ENCODE results near the gene COX7A2. TPM values are rescaled to one million over a fixed set of nuclear protein-coding genes. Genes with fewer than 3 reads are reported as not detected.

Gene COX7A2
- total RNA-seq, 1 donor from 2014 or later: 346 TPM

DNA sequence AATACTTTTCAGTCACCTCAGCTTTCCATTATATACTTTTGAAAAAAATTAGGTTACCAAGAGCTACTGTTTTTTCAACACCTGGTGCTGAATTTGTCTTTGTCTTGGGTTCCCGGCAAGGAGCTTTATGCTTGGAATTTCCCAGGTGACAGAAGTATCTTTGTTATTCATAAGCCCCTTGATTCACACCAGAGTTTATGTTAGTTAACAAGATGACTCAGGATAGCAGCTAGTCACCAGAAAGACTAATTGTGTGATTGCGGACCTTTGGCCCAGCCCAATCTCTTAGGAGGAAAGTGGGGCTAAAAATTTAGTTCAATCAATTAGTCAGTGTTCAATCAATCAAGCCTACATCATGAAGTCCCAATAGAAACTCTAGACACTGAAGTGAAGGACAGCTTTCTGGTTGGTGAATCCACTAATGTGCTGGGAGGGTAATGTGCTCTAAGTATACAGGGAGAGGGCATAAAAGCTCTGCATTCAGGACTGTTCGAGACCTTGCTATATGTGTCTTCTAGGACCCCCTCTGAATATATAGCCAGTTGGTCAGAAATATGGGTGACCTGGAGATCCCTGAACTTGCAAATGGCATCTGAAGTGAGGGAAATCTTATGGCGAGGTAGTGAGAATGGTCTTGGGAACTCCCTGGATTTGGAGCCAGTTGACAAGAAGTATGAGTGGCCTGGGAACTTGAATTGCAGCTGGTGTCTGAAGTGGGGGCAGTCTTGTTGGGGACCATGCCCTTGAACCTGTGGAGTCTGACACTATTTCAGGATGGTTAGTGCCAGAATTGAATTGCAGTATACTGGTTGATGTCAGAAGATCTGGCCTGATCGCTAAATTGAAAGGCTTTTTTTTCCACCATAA lies 24.8 kb upstream of the COX7A2 start:
- Mint-ChIP-seq H3K9me3 (no peaks in the 10 kb centered on the region), H3K4me3 (no peak overlapping the region), H3K36me3 (ENCODE audit: low read depth) (peaks cover 12% of the 10 kb centered on the region), H3K4me1 (peaks cover 5% of the 10 kb centered on the region), H3K27ac (ENCODE audit: unreplicated experiment) (no peak overlapping the region), H3K27me3 (ENCODE audit: low read depth) (no peaks in the 10 kb centered on the region)
- no peak for DNase-seq (ENCODE audit: low read depth, low spot score)
- TF ChIP-seq, protein P1, sequence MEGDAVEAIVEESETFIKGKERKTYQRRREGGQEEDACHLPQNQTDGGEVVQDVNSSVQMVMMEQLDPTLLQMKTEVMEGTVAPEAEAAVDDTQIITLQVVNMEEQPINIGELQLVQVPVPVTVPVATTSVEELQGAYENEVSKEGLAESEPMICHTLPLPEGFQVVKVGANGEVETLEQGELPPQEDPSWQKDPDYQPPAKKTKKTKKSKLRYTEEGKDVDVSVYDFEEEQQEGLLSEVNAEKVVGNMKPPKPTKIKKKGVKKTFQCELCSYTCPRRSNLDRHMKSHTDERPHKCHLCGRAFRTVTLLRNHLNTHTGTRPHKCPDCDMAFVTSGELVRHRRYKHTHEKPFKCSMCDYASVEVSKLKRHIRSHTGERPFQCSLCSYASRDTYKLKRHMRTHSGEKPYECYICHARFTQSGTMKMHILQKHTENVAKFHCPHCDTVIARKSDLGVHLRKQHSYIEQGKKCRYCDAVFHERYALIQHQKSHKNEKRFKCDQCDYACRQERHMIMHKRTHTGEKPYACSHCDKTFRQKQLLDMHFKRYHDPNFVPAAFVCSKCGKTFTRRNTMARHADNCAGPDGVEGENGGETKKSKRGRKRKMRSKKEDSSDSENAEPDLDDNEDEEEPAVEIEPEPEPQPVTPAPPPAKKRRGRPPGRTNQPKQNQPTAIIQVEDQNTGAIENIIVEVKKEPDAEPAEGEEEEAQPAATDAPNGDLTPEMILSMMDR (conservative IDR thresholded peaks at IDR 0.05): no peak

DNA sequence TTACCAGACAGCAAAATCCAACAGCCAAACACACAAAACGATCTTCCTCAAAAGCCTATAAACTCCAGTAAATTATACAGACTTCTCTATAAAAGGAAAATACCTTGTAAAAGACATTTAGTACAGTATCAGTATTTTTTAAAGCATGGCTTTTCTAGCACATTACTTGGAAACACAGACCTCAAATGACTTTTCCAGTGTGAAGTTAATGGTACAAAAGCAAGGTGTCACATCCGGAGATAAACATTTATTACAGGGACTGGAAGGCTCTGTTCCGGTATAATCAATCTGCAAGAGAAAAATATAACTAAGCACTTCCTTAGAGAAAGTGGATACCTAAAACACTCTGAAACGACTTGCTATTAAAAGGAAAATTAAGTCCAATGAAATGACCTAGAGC lies 23.9 kb upstream of the COX7A2 start:
- no peaks in the 10 kb centered on the region for H3K9me3 Mint-ChIP-seq
- H3K36me3 Mint-ChIP-seq (ENCODE audit: low read depth): peaks cover 10% of the 10 kb centered on the region
- H3K27me3 Mint-ChIP-seq (ENCODE audit: low read depth): no peaks in the 10 kb centered on the region
- no peak for DNase-seq (ENCODE audit: low read depth, low spot score)
- H3K27ac Mint-ChIP-seq (ENCODE audit: unreplicated experiment): peak overlapping the region; percentile 14
- no peak overlapping the region for H3K4me3 Mint-ChIP-seq
- TF ChIP-seq, protein P1 (conservative IDR thresholded peaks at IDR 0.05): no peak
- peaks cover 5% of the 10 kb centered on the region for H3K4me1 Mint-ChIP-seq

DNA sequence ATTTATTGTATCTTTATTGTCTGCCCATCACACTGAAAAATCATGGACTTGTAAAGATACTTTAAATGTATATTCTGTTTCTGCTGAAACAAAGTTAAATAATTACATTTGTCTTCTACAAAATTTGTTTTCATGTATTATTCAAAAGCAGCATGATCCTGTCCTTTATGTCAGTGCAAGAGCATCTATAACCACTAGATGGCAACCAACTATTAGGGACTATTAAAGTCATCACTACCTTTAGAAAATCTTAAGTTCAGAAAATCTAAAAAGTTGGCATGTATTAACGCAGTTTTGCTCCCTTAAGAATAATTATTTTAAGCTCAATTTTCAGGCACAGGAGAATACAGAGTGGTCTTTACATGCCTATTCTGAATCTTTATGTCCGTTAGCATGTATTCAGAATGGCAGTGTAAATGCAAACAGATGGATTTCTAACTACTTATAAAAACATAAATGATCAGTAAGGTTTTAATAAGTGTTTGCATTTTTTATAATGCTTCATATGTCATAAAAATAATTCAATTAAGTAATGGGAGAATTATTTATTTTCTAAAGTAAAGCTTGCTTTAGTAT lies 23.2 kb upstream of the COX7A2 start:
- no peak for DNase-seq (ENCODE audit: low read depth, low spot score)
- H3K4me3 Mint-ChIP-seq: no peak overlapping the region
- H3K4me1 Mint-ChIP-seq: peaks cover 5% of the 10 kb centered on the region
- no peaks in the 10 kb centered on the region for H3K27me3 Mint-ChIP-seq (ENCODE audit: low read depth)
- TF ChIP-seq, protein P1 (conservative IDR thresholded peaks at IDR 0.05): peak; percentile 93
- H3K27ac Mint-ChIP-seq (ENCODE audit: unreplicated experiment): no peak overlapping the region
- H3K36me3 Mint-ChIP-seq (ENCODE audit: low read depth): peaks cover 8% of the 10 kb centered on the region
- no peaks in the 10 kb centered on the region for H3K9me3 Mint-ChIP-seq

DNA sequence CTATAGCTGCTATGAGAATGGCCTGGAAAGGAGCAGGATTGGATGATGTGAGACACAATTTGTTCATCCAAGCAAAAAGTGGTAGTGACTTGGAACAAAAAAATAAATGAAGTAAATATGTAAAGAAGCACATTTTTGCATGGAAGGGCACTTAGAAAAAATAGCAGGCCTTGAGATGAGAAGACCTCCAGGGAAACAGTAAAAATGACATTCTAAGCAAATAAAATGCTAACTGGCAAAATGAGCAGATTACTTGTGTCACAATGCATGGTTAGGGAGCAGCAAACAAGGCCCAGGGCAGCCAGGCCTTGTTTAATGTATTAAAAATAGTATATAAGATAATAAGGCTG lies 19.8 kb upstream of the COX7A2 start:
- Mint-ChIP-seq H3K36me3 (ENCODE audit: low read depth) (peaks cover 2% of the 10 kb centered on the region), H3K27ac (ENCODE audit: unreplicated experiment) (no peak overlapping the region), H3K4me1 (peaks cover 5% of the 10 kb centered on the region), H3K9me3 (no peaks in the 10 kb centered on the region), H3K4me3 (no peak overlapping the region), H3K27me3 (ENCODE audit: low read depth) (no peaks in the 10 kb centered on the region)
- DNase-seq (ENCODE audit: low read depth, low spot score): no peak
- TF ChIP-seq, protein P1 (conservative IDR thresholded peaks at IDR 0.05): no peak

DNA sequence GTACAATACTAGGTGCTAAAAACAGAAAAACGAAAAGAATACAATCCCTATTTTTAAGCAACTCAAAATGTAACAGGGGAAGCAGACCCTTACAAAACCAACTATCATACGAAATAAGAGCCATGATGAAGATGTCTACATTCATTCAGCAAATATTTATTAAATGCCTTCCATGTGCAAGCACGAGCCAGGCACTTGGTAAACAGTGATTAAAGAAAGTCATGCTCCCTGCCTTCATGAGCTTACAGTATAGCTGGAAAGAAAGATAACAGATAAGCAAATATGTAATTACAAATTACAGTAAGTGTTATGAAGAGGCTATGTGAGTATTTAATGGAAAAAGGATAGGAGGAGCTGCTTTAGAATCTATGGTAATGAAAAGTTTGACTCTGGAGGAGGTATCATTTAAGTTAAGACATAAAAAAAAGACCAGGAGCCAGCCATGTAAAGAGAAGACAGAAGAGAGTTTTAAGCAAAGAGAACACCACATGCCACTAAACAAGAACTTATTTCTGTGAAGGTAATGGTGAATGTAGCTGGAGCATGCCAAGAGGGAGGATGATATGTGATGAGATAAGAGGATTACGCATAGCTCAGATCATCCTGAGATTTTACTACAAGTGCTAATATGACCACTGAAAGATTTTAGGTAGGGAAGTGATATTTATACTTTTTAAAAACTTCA lies 19.3 kb upstream of the COX7A2 start:
- DNase-seq (ENCODE audit: low read depth, low spot score): no peak
- Mint-ChIP-seq H3K36me3 (ENCODE audit: low read depth) (peaks cover 2% of the 10 kb centered on the region), H3K4me1 (peaks cover 5% of the 10 kb centered on the region), H3K4me3 (no peak overlapping the region), H3K9me3 (no peaks in the 10 kb centered on the region), H3K27me3 (ENCODE audit: low read depth) (no peaks in the 10 kb centered on the region), H3K27ac (ENCODE audit: unreplicated experiment) (no peak overlapping the region)
- TF ChIP-seq, protein P1 (conservative IDR thresholded peaks at IDR 0.05): no peak

Measured in neural crest cell (in vitro differentiated cells).